HG03342 (cell line): Measurements from ENCODE around the gene SPATC1L.
"Not testable (repeated sequence)": the region's sequence is repeated elsewhere in the genome, so short reads cannot be mapped to it uniquely, and the experiment has no call there.

ENCODE experiments used
- ATAC-seq: cut with Tn5 transposase; IDR thresholded peaks from one replicate; pipeline ENCODE4 v1.9.1; 2021; ENCODE audit warnings: mild to moderate bottlenecking, moderate library complexity; ENCODE audit not compliant: unreplicated experiment

Gene SPATC1L

GRCh38 chr21:46151989-46152926 is 32.0 kb downstream of the SPATC1L start:
- ATAC-seq: no peak

GRCh38 chr21:46151261-46151988 is 32.8 kb downstream of the SPATC1L start:
- ATAC-seq: no peak

- no peak for ATAC-seq
Observed at GRCh38 chr21:46150491-46151121, 33.7 kb downstream of the SPATC1L start.

- no peak for ATAC-seq
Observed at GRCh38 chr21:46150073-46150472, 34.2 kb downstream of the SPATC1L start.

GRCh38 chr21:46149205-46149901 is 34.9 kb downstream of the SPATC1L start:
- ATAC-seq: no peak

GRCh38 chr21:46148106-46148505 is 36.2 kb downstream of the SPATC1L start:
- ATAC-seq: no peak

GRCh38 chr21:46147429-46147828 is 36.8 kb downstream of the SPATC1L start:
- ATAC-seq: not testable (repeated sequence)

GRCh38 chr21:46146856-46147255 is 37.4 kb downstream of the SPATC1L start:
- no peak for ATAC-seq

- ATAC-seq: no peak
Observed at GRCh38 chr21:46145840-46146691, 38.2 kb downstream of the SPATC1L start.

- ATAC-seq: no peak
Observed at GRCh38 chr21:46145159-46145839, 39.0 kb downstream of the SPATC1L start.

GRCh38 chr21:46144464-46145070 is 39.7 kb downstream of the SPATC1L start:
- no peak for ATAC-seq

- no peak for ATAC-seq
Observed at GRCh38 chr21:46142582-46143473, 41.4 kb downstream of the SPATC1L start.

- ATAC-seq: no peak
Observed at GRCh38 chr21:46141767-46142581, 42.3 kb downstream of the SPATC1L start.

- not testable (repeated sequence) for ATAC-seq
Observed at GRCh38 chr21:46140352-46141003, 43.8 kb downstream of the SPATC1L start.

GRCh38 chr21:46139686-46140085 is 44.6 kb downstream of the SPATC1L start:
- no peak for ATAC-seq

- no peak for ATAC-seq
Observed at GRCh38 chr21:46138383-46138970, 45.8 kb downstream of the SPATC1L start.
